Left ventricle myocardium inferior (tissue), 1 donor: ENCODE results near the gene SPATA24. TPM values are rescaled to one million over a fixed set of nuclear protein-coding genes. Genes with fewer than 3 reads are reported as not detected.
A peak's percentile ranks its signal among the peaks of the same experiment; 100 is the strongest.

Source experiments
- DNase-seq: peaks from one replicate; pipeline ENCODE4 v3.0.0-alpha.2; 2020
- H3K27ac ChIP-seq: fragments of 200-600 bp; replicated peaks from 2 replicates; pipeline ENCODE4 v1.8.0; 2021
- H3K27me3 ChIP-seq: fragments of 200-600 bp; 2 replicates; pipeline ENCODE4 v1.8.0; 2021; ENCODE audit warnings: low read depth
- H3K36me3 ChIP-seq: fragments of 200-600 bp; 2 replicates; pipeline ENCODE4 v1.8.0; 2021
- H3K4me1 ChIP-seq: fragments of 200-600 bp; 2 replicates; pipeline ENCODE4 v1.8.0; 2021
- H3K4me3 ChIP-seq: fragments of 200-600 bp; 2 replicates; pipeline ENCODE4 v1.8.0; 2021; ENCODE audit warnings: mild to moderate bottlenecking, moderate library complexity
- H3K9me3 ChIP-seq: fragments of 200-600 bp; replicated peaks from 2 replicates; pipeline ENCODE4 v1.8.0; 2021
- intact Hi-C: fragments of 100-400 bp; cut with micrococcal nuclease; formaldehyde crosslinking; loops from one replicate; pipeline ENCODE4 v1.11.0; 2022
- total RNA-seq: library from RNA; stranded (reverse); fragmentation: NEBNext Ultra II Directional; extraction: Animal tissue kit (Norgen Biotek cat#: 25700); gene quantifications from one replicate; pipeline ENCODE4 v1.2.1, GENCODE V29; 2021
- TF ChIP-seq, protein P1 (sequence below): fragments of 200-600 bp; IDR thresholded peaks from 2 replicates; pipeline ENCODE4 v1.8.0; 2021; ENCODE audit warnings: antibody characterized with exemption, mild to moderate bottlenecking, borderline replicate concordance
- donor health status: DM: no; HTN: yes; CAD: no; lungs with severe emphysema.

The SPATA24 gene
- total RNA-seq, 1 donor from 2014 or later = 15.7 TPM

GRCh38 chr5:139377226-139377625, 26.7 kb downstream of the SPATA24 start:
- TF ChIP-seq, protein P1, sequence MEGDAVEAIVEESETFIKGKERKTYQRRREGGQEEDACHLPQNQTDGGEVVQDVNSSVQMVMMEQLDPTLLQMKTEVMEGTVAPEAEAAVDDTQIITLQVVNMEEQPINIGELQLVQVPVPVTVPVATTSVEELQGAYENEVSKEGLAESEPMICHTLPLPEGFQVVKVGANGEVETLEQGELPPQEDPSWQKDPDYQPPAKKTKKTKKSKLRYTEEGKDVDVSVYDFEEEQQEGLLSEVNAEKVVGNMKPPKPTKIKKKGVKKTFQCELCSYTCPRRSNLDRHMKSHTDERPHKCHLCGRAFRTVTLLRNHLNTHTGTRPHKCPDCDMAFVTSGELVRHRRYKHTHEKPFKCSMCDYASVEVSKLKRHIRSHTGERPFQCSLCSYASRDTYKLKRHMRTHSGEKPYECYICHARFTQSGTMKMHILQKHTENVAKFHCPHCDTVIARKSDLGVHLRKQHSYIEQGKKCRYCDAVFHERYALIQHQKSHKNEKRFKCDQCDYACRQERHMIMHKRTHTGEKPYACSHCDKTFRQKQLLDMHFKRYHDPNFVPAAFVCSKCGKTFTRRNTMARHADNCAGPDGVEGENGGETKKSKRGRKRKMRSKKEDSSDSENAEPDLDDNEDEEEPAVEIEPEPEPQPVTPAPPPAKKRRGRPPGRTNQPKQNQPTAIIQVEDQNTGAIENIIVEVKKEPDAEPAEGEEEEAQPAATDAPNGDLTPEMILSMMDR = no peak
- intact Hi-C loops = no loop called here
- Histone ChIP-seq H3K36me3 (peaks cover 9% of the 10 kb centered on the region), H3K27ac (no peak overlapping the region), H3K4me3 (no peak overlapping the region), H3K4me1 (peaks cover 26% of the 10 kb centered on the region), H3K9me3 (no peaks in the 10 kb centered on the region), H3K27me3 (no peaks in the 10 kb centered on the region)
- DNase-seq = no peak

DNA sequence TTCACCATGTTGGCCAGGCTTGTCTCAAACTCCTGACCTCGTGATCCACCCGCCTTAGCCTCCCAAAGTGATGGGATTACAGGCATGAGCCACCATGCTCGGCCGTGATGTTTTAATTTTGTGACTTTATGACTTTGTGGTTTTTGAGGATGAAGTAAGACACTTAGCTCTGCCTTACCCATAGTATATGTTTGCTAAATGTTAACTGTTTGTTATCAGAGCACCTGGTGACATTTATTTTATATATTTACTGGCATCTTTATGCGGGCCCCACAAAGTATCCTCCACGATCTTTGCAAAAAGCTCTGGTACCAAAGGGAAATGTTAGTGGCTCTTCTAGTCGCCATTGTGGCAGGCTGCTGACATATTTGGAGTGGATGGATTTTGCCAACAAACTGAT, 27.5 kb downstream of the SPATA24 start:
- no peak overlapping the region for H3K4me3 ChIP-seq
- intact Hi-C loops = no loop called here
- peaks cover 34% of the 10 kb centered on the region for H3K4me1 ChIP-seq
- no peaks in the 10 kb centered on the region for H3K27me3 ChIP-seq
- peaks cover 15% of the 10 kb centered on the region for H3K36me3 ChIP-seq
- no peak overlapping the region for H3K27ac ChIP-seq
- no peak for DNase-seq
- H3K9me3 ChIP-seq = no peaks in the 10 kb centered on the region
- TF ChIP-seq, protein P1 = no peak

GRCh38 chr5:139374909-139375308, 29.0 kb downstream of the SPATA24 start:
- H3K4me3 ChIP-seq = no peak overlapping the region
- H3K9me3 ChIP-seq = no peaks in the 10 kb centered on the region
- TF ChIP-seq, protein P1 = no peak
- intact Hi-C loops = no loop called here
- H3K27me3 ChIP-seq = no peaks in the 10 kb centered on the region
- H3K27ac ChIP-seq = peak overlapping the region; percentile 78
- H3K36me3 ChIP-seq = peaks cover 28% of the 10 kb centered on the region
- peaks cover 35% of the 10 kb centered on the region for H3K4me1 ChIP-seq
- no peak for DNase-seq

DNA sequence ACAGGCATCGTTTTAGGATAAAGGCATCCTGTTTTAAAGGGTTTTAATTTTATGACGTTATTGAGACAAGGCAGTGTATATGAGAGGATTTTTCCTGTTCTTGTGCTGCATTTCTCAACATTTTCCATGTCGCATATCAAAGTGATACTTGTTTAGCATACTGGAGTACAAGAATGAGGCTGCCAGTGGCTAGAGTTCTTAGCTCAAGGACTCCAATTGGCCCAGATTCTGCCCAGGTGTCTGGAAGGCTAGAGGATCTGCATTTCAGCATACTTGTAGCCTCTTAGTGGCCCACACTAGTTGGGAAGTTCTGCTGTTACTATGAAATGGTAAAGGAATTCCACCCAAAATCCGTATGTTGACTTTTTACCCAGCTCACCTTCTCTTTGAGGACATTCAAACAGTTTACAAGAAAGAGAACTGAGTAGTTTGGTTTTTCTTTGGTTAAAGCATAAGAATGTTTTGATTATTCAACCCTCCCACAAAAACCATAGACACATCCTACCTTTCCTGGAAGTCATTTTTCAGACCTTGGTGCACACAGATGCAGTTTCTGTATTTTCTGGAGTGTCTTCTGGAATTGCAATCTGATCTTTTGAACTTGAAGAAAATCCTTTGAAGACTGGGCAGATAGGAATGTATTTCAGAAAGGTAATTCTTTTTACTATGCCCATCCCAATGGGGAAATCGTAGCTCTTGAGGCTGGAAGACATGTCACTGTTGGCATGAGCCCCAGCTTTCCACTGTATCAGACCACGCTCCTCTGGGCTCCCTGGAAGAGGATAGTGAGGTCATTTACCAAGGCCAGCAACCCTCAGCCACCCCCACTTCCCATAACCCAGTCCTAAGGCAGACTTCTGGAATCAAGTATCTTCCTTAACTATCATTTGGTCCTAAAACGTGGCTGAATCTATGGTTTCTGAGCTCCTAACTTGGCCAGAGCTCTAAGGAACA, 32.1 kb downstream of the SPATA24 start:
- H3K36me3 ChIP-seq = peaks cover 57% of the 10 kb centered on the region
- no peaks in the 10 kb centered on the region for H3K27me3 ChIP-seq
- H3K27ac ChIP-seq = peak overlapping the region; percentile 78
- H3K9me3 ChIP-seq = no peaks in the 10 kb centered on the region
- intact Hi-C loops = no loop called here
- TF ChIP-seq, protein P1 = no peak
- DNase-seq = no peak
- H3K4me1 ChIP-seq = peaks cover 53% of the 10 kb centered on the region
- no peak overlapping the region for H3K4me3 ChIP-seq

GRCh38 chr5:139369181-139369580, 34.7 kb downstream of the SPATA24 start:
- H3K36me3 ChIP-seq = peaks cover 83% of the 10 kb centered on the region
- TF ChIP-seq, protein P1 = no peak
- intact Hi-C loops = no loop called here
- peaks cover 47% of the 10 kb centered on the region for H3K4me1 ChIP-seq
- H3K9me3 ChIP-seq = no peaks in the 10 kb centered on the region
- H3K4me3 ChIP-seq = no peak overlapping the region
- DNase-seq = no peak
- peak overlapping the region; percentile 28 for H3K27ac ChIP-seq
- no peaks in the 10 kb centered on the region for H3K27me3 ChIP-seq
